Effector CD8-positive, alpha-beta T cell (primary cell): Measurements from ENCODE around the gene SUB1.
"Not testable (repeated sequence)": the region's sequence is repeated elsewhere in the genome, so short reads cannot be mapped to it uniquely, and the experiment has no call there.

ENCODE experiments used
- DNase-seq: peaks from one replicate; lab custom pipeline; 2025; lab: John Stamatoyannopoulos, UW

The SUB1 gene

DNA sequence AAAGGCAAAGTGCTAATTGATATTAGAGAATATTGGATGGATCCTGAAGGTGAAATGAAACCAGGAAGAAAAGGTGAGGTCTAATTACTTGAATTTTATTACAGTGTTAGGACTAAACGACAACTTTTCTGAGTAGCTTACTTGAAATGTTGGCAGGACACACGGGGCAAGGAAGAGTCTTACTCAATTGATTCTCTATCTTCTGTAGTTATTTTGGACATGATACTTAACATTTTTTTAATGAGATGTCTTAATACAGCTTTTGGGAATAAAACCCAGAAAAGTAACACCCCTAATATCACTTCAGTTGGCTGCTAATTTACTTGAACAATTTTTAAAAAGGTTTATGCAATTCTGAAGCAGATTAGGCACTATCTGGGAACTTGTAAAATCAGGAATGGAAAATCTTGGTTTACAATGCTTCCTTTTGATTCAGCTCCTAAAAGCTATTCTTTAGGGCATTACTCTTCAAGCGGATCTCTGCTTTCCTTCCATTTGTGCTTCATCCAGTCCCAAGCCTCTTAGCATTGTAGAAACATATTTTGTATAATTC, 13.7 kb downstream of the SUB1 start:
- DNase-seq: no peak

DNA sequence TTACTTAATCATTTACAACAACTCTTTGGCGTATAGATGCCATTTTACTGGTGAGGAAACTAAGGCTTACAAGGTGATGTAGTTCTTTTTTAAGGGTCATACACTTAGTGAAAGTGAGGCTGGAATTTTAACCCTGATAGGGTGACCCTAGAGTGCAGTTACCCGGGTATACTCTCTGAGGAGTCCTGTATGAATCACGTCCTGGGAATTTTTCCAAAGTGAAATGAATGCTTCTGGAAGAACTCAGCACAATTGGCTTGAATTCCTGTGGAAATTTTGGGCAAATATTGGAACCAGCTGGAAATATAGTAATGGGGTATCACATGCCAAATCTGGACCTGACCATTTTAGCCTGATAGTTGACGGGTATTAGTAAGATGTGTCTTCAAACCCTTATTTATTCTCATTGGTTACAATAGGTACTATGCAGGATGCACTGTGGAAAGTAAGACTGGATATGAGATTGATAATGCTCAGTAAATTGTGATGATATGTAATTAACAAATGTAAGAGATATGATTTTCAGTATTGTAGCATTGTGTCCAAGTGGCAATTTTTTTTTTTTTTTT, 14.8 kb downstream of the SUB1 start:
- DNase-seq: no peak

DNA sequence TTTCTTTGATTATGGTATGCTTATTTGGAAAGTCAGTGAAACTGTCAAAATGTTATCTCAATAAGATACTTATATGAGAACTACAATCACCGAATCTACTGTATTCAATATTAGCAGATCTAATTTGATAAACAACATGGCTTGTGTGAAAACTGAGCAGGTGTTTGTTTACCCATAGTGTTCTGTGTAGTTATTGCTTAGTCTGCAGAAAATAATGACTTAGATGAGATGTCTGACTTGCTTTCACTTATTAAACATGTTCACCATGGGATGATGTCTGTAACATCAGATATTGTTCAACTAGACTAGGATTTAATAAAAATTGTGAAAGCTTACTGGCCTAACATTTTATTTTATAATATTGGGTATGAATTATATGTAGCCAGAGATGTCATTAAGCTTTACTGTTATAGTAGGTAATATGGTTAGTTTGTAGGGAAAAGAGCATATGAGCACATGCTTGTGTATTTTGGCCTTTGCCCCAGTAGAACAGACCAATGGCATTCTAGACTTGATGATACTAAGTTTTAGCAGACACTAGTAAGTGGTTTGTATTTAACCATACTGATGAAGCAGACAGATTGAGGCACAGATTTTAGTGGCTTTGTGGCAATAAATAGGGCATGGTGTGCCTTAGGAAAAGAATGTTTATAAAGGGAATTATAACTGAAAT, 16.4 kb downstream of the SUB1 start:
- no peak for DNase-seq

GRCh38 chr5:32602906-32603305, 17.5 kb downstream of the SUB1 start:
- DNase-seq: no peak

DNA sequence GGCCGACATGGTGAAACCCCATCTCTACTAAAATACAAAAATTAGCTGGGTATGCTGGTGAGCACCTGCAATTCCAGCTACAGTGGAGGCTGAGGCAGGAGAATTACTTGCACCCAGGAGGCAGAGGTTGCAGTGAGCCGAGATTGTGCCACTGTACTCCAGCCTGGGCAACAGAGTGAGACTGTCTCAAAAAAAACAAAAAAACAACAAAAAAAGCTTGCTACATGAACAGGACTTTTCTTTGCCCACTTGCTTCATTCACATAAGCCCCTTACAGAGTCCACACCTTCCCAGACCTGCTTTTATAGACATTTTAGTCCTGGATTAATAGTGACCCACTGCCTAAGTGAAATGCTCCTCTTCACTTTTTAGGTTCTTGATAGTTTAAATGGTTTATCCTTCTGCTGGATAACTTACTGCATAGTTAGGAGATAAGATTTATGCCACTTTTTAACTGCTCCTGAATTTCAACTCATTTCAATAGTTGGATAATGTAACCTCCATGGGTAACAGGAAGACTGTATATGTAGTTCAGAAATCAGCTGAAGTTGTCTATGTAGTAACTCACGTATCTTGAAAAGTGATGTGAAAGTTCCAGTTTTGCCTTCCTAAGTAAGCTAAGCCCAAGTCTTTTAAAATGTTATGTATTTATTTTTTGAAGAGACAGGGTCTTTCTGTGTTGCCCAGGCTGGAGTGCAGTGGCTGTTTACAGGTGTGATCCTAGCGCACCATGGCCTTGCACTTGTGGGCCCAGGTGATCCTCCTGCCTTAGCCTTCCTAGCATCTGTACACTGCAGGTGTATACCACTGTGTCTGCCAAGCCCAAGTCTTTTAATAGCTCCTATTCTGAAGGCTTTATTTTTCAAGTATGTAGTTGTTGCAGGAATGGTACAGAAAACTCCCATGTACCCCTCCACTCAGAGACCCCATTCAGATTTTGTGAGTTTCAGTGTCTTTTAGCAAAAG, 19.7 kb downstream of the SUB1 start:
- no peak for DNase-seq

GRCh38 chr5:32605766-32606152, 20.4 kb downstream of the SUB1 start:
- no peak for DNase-seq

DNA sequence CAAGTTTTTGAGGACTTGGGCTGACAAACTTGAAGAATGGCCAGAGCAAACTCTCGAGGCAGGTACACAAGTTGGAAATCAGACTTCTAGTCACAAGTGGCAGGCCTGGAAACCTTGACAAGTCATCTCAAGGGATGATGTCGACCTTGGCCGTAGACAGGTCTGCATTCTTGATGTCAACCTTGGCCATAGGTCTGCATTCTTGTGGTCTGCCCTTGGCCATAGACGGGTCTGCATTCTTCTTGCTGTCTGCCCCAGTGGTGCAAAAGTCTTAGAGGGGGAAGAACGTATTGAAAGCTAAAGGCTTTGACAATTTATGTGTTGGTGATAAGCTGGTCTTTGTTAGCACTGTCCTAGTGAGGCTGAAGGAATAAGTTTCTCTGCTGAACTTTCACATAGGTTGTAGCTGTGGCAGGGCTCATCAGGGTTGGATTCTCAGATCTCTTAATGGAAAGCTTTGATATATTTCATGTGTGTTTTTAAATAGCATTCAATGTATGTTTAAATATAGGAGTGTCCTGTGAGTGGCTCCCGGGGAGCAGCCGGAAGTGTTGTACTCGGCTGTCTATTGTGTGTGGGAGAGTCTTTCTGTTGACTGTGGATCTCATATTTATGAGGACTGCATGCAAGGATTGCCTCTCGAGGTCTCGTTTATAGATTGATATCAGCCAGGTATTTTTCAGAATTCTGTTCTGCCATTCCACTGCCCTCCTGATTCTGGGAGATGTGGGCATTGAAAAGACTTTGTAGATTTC, 27.0 kb downstream of the SUB1 start:
- DNase-seq: no peak

GRCh38 chr5:32613050-32613672, 27.8 kb downstream of the SUB1 start:
- DNase-seq: peak; percentile 79

GRCh38 chr5:32615236-32615635, 29.9 kb downstream of the SUB1 start:
- DNase-seq: no peak

GRCh38 chr5:32618962-32619361, 33.6 kb downstream of the SUB1 start:
- DNase-seq: no peak

- DNase-seq: no peak
These were observed 35.9 kb downstream of the SUB1 start for GRCh38 chr5:32621256-32621655.

GRCh38 chr5:32625106-32625505, 39.7 kb downstream of the SUB1 start:
- no peak for DNase-seq

DNA sequence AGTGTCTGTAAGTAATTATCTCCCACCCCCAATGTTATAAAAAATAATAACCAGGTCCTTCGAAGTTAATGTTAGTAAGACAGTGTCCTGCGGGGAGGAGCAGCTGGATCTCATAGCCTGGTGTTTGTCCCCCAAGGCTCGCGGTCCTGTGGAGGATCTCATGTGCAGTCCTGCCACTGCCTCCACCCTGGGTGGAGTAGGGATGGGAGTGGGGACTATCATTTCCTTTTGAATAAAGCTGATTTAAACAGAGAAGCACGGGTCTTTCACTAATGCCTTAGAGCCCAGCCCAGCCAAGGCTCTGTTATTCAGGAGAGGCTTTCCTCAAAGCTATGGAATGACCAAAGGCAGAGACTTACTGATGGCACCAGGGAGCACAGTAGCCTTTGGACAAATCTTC, 40.2 kb downstream of the SUB1 start:
- DNase-seq: no peak

- no peak for DNase-seq
These were observed 42.0 kb downstream of the SUB1 start for GRCh38 chr5:32627219-32627870.

DNA sequence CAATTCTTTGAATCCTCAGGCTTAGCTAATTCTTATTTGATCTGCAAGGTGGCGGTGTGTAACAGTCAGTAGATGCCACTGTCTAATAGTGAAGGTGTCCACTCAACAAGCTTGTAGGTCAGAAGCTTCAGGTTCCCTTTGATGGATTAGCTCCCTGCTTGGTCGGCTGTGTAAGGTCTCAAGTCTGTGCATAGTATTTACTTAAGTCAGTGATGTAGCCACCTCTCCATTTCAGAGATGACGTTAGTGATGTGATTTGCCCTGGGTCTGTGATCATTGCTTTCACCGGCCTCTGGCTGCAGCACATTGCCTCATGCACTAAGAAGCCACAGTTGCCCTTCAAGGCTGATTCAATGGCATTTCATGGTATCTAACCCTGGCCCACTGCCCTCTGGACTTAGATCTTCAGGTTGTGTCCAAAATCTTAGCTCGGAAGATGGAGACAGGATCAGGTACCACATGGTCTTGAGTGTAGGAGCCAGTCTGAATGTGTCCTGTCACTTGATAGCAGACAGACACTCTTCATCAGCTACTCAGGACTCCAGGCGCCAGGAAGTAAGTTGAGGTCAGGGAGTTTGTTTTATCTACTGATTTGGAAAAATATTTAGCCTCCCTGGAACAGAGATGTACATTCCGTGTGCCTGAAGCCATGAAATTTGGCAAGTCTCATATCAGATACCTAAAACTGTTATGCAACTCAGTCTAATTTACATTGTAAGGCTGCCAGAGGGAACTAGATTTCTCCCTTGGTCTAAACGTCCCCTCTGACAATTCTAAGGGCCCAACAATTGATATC, 42.9 kb downstream of the SUB1 start:
- DNase-seq: no peak

- DNase-seq: no peak
These were observed 45.6 kb downstream of the SUB1 start for GRCh38 chr5:32630867-32631491.

DNA sequence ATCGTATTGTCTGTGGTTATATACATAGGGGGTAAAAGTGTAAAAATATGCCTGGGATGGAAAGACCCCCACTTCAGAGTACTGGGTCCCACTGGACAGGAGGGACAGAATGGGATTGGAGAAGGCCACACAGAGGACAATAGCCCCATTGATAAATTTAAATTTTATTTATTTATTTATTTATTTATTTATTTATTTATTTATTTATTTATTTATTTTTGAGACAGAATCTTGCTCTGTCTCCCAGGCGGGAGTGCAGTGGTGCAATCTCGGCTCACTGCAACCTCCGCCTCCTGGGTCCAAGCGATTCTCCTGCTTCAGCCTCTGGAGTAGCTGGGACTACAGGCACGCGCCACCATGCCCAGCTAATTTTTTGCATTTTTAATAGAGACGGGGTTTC, 47.7 kb downstream of the SUB1 start:
- DNase-seq: not testable (repeated sequence)

DNA sequence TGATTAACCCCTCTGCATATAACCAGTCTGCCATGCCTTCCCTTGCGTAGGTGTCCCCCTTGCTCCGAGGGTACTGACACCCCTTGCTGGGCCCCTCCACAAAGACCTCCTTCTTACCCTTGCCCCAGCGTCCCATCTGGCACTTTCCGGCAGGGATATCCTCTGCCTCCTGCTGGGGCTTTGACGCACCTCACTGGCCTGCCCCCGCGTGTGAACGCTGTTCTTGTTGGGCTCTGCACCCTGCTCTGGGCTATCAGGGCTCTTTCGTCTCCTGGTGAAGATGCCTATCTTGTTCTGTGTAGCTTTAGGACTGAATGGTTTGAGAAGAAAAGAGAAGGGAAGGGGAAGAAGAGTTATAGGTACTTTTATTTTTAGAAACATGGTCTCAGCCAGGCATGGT, 53.0 kb downstream of the SUB1 start:
- no peak for DNase-seq

- no peak for DNase-seq
These were observed 54.6 kb downstream of the SUB1 start for GRCh38 chr5:32639943-32640342.
